Activated T-helper 9 cell treated with anti-CD3 and anti-CD28 coated beads, Interleukin-2, amount 50 U/mL, for 16 hours (primary cell): ENCODE measurements around the gene CLMN.
"Not testable (repeated sequence)": the region's sequence is repeated elsewhere in the genome, so short reads cannot be mapped to it uniquely, and the experiment has no call there.

Source experiments
- DNase-seq: peaks from one replicate; pipeline ENCODE4 v3.0.0-alpha.2; 2020; ENCODE audit warnings: low read depth

Gene CLMN

GRCh38 chr14:95287176-95287754 lies 32.4 kb downstream of the CLMN start:
- DNase-seq = no peak

DNA sequence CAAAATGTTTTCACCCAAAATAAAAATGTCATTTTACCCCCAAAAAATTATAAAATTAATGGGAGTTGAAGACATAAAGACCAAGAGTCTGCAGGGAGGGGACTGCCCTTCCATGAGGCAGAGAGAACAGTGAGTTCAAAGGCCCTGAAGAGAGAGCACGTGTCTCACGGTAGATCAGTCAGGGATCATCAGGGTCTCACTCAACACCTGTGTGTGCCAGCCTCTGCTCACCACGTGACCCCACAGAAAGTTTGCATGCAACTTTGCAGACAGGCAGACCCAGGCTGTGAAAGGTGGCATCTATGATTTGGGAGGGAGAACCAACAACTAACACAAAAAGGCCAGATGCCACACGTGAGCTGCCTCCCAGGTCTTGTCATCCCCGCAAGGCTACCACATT lies 33.1 kb downstream of the CLMN start:
- no peak for DNase-seq

GRCh38 chr14:95285566-95285965 lies 34.1 kb downstream of the CLMN start:
- no peak for DNase-seq

DNA sequence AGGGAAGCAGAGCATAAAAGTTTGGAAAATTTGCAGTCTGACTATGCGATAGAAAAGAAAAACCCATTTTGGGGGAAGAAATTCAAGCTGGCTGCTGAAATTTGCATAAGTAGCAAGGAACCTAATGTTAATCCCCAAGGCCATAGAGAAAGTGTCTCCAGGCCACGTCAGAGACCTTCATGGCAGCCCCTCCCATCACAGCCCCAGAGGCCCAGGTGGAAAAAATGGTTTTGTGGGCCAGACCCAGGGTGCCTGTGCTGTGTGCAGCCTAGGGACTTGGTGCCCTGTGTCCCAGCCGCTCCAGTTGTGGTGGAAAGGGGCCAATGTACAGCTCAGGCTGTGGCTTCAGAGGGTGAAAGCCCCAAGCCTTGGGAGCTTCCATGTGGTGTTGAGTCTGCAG lies 35.9 kb downstream of the CLMN start:
- not testable (repeated sequence) for DNase-seq

DNA sequence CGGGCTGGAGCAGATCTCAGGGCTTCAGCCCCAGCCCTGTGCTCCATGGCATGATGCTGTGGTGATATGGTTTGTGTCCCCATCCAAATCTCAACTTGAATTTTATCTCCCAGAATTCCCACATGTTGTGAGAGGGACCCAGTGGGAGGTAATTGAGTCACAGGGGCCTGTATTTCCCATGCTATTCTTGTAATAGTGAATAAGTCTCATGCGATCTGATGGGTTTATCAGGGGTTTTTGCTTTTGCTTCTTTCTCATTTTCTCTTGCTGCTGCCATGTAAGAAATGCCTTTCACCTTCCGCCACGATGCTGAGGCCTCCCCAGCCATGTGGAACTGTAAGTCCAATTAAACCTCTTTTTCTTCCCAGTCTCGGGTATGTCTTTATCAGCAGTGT lies 36.7 kb downstream of the CLMN start:
- not testable (repeated sequence) for DNase-seq

GRCh38 chr14:95282354-95282985 lies 37.2 kb downstream of the CLMN start:
- DNase-seq = no peak

DNA sequence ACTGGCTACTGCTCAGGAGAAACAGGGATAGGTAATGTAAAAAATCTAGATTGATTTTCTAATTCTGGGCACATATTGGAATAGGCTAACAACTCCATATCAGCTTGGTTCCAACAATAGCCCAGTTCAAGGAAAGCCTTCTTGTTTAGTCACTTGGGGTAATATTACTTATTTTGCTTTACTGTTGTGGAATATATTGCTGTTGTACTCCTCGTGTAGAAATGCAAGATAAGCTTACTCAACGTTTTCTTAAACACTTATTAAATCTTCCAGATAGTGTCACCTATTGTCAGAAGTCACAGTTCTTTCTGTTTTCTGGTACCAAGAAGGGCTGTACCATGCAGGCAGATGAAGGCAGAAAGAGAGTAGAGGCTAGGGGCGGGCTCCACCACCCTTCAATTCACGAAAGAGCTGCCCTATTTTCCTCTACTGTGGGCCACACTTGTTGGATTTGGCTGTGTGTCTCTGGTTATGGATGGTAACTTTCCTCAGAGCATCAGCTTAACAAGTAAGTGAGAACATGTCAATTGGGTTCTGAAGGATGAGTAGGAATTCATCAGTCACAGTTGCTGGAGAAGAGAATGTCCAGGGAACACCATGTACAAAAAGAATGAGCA lies 38.0 kb downstream of the CLMN start:
- no peak for DNase-seq

- no peak for DNase-seq
Observed at GRCh38 chr14:95275494-95275893, 44.2 kb downstream of the CLMN start.

DNA sequence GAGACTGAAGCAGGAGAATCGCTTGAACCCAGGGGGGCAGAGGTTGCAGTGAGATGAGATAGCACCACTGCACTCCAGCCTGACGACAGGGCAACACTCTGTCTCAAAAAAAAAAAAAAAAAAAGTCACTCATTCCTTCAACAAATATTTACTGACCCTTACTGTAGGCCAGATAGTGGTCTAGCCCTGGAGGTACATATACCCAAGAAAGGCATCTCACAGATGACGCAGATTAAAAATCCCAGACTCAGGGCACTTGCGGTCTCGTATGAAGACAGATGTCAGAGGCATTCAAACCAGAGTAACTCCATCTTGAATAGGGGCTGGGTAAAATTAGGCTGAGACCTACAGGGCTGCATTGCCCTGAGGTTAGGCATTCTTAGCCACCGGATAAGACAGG lies 44.8 kb downstream of the CLMN start:
- DNase-seq = no peak

GRCh38 chr14:95274279-95274678 lies 45.4 kb downstream of the CLMN start:
- no peak for DNase-seq

GRCh38 chr14:95273001-95273978 lies 46.4 kb downstream of the CLMN start:
- no peak for DNase-seq

- DNase-seq = no peak
Observed at GRCh38 chr14:95272057-95272456, 47.7 kb downstream of the CLMN start.

DNA sequence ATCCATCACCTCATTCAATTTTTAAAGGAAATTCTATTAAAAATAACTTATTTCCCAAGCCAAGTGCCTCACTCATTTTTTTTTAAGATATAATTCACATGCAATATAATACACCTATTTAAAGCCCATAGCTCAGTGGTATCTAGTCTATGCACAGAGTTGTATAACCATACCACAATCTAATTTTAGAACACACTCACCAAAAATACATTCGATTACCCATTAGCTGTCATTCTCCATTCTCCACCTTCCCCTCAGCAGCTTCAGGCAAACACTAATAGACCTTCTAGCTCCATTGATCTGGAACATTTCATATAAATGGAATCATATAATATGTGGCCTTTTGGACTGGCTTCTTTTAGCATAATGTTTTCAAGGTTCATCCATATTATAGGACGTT lies 49.5 kb downstream of the CLMN start:
- DNase-seq = no peak

GRCh38 chr14:95269493-95269892 lies 50.2 kb downstream of the CLMN start:
- no peak for DNase-seq

DNA sequence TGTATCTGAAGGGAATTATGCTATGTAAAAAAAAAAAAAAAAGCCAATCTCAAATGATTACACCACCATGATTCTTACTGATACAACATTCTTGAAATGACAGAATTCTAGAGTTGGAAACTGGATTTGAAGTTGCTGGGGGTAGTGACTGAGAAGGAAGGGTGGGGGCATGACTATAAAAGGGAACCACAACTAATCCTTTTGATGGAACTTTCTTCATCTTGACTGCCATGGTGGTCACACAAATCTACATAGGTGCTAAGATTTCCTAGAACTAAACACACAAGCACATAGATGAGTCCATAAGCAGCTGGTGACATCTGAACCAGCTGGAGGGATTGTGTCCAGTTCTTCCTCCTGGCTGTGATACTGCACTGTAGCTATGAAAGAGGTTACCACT lies 51.4 kb downstream of the CLMN start:
- DNase-seq = no peak

DNA sequence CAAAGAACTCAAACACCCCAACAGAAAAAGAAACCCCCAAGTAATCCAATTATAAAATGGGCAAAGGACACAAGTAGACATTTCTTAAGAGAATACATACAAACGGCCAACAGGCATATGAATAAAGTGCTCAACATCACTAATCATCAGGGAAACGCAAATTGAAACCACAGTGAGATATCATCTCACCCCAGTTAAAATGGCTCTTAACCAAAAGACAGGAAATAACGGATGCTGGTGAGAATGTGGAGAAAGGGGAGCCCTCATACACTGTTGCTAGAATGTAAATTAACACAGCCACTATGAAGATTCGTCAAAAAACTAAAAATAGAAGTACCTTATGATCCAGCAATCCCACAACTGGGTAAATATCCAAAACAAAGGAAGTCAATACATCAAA lies 52.4 kb downstream of the CLMN start:
- DNase-seq = no peak

DNA sequence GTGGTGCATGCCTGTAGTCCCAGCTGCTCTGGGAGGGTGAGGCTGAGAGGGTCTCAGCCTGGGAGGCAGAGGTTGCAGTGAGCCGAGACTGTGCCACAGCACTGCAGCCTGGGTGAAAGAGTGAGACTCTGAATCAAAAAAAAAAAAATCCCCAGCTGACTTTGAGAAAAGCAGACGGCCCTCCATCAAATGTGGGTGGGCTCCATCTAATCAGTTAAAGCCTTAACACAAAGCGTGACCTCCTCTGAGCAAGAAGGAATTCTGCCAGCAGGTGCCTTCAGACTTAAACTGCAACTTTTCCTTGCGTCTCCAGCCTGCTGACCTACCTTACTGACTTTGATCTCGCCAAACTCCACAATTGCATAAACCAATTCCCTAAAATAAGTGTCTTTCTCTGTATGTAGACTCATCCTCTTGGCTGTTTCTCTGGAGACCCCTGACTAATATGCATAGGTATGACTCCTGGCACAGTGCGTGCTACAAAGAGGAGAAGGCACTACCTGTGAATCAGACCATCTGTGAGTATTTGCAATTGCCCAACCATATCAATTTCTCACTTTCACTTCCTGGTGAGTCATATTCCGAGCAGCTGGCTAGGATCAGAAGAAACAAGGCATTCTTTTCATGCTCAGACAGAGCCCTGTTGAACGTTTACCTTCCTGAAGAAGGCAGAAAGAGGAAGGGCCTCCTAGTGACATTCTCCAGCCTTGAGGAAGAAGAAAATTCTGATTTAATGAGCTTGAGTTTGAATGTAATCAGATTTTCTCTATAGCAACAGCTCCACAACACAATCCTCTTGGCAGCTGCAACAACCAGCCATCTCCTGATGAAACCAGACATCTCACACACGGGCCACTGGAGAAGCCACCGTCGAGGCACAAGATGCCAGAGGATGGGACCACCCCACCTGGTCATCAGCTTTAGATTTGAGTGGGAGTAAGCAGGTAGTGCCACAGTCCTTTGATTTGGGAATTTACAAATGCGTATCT lies 54.3 kb downstream of the CLMN start:
- DNase-seq = no peak

- DNase-seq = no peak
Observed at GRCh38 chr14:95264271-95264973, 55.3 kb downstream of the CLMN start.

- DNase-seq = no peak
Observed at GRCh38 chr14:95263527-95264231, 56.0 kb downstream of the CLMN start.

GRCh38 chr14:95262511-95262891 lies 57.2 kb downstream of the CLMN start:
- DNase-seq = no peak
